GM06990 (cell line): ENCODE measurements around the gene LRRC7.

ENCODE experiments used
- DNase-seq: peaks from one replicate; pipeline ENCODE4 v3.0.0-alpha.2; 2011; ENCODE audit not compliant: insufficient read length; ENCODE audit errors: extremely low read depth
- H3K27me3 ChIP-seq: replicated peaks from 2 replicates; pipeline ENCODE4 v1.6.0; 2011; ENCODE audit warnings: low read length; ENCODE audit not compliant: control insufficient read depth, insufficient read depth
- H3K36me3 ChIP-seq: 2 replicates; pipeline ENCODE4 v1.5.1; 2011; ENCODE audit warnings: low read length; ENCODE audit not compliant: control insufficient read depth, insufficient read depth
- H3K4me3 ChIP-seq: replicated peaks from 2 replicates; pipeline ENCODE4 v1.5.1; 2011; ENCODE audit warnings: low read depth, mild to moderate bottlenecking, control low read depth, low read length
- CTCF ChIP-seq: IDR thresholded peaks from 2 replicates; pipeline ENCODE4 v1.5.1; 2011; ENCODE audit warnings: low read length, control low read depth, mild to moderate bottlenecking, inconsistent platforms; ENCODE audit not compliant: insufficient read depth, poor library complexity, severe bottlenecking

LRRC7 gene

GRCh38 chr1:69993810-69994209 lies 426.1 kb downstream of the LRRC7 start:
- Histone ChIP-seq H3K4me3 (no peak overlapping the region), H3K36me3 (no peaks in the 10 kb centered on the region), H3K27me3 (no peaks in the 10 kb centered on the region)
- TF ChIP-seq CTCF: no peak
- no peak for DNase-seq

GRCh38 chr1:69994241-69994640 lies 426.5 kb downstream of the LRRC7 start:
- H3K27me3 ChIP-seq: no peaks in the 10 kb centered on the region
- no peak for TF ChIP-seq CTCF

DNA sequence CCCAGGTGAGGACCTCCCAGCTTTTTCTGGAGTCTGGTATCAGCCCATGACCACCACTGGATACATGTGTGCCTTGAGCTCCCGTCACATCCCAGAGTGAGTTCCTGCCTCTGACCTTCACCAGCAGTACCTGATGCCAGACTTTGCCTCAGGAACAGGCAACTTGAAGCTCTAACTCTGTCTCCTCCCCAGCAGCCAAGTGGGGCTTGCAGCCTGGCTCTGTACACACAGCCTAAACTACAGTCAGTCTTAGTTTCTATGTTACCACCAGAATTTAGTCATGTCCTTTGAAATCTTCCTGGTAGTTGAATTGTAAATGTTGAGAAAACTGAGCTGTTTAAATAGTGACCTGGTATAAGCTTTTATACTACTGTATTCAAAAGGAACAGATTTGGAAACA lies 431.1 kb downstream of the LRRC7 start:
- Histone ChIP-seq H3K27me3 (no peaks in the 10 kb centered on the region), H3K4me3 (no peak overlapping the region), H3K36me3 (no peaks in the 10 kb centered on the region)
- no peak for DNase-seq
- TF ChIP-seq CTCF: no peak

More at GRCh38 chr1:69994241-69994640, 426.5 kb downstream of the LRRC7 start:
- DNase-seq: no peak
- Histone ChIP-seq H3K4me3 (no peak overlapping the region), H3K36me3 (no peaks in the 10 kb centered on the region)

DNA sequence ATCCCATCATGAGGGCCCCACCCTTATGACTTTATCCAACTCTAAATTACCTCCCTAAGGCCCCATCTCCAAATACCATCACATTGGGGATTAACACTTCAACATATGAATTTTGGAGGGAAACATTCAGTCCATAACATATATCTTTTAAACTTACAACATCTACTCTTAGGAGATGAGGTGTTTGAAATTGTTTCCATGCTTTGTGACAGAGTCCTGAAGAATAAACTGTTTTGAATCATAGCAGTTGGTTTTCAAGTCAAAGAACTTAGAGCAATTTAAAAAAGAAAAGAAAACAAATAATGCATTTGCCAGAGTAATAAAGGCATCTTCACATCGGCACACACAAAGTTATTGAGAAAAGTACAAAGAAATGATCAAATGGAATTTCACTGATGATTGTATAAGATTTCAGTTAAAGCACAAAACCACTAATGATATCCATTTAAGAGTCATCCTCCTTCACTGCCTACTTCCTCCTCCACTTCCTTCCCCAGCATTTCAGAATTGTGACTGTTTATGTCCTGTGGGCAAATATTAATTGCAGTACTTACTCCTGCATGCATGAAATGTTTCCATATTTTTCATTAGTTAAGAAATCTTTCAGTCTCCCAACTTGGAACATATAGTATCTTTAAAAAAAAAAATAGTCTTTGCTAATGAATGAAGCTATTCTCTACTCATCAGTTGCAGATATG lies 435.6 kb downstream of the LRRC7 start:
- H3K36me3 ChIP-seq: no peaks in the 10 kb centered on the region
- H3K4me3 ChIP-seq: no peak overlapping the region
- H3K27me3 ChIP-seq: no peaks in the 10 kb centered on the region
- no peak for DNase-seq
- TF ChIP-seq CTCF: no peak

GRCh38 chr1:70005386-70006034 lies 437.8 kb downstream of the LRRC7 start:
- no peak for DNase-seq
- TF ChIP-seq CTCF: no peak
- no peaks in the 10 kb centered on the region for H3K36me3 ChIP-seq
- H3K4me3 ChIP-seq: no peak overlapping the region
- H3K27me3 ChIP-seq: no peaks in the 10 kb centered on the region
